ENCODE data around the gene BANF2.

- TF ChIP-seq SNRNP70 (IDR thresholded peaks at IDR 0.05; ENCODE audit: low read depth, low read length) (no peak), SRF (IDR thresholded peaks at IDR 0.05; ENCODE audit: low read depth, low read length) (no peak), BRCA1 (CRISPR knock-in tag; IDR thresholded peaks at IDR 0.05) (no peak), HDAC2 (CRISPR knock-in tag; IDR thresholded peaks at IDR 0.05) (no peak), ZNF83 (CRISPR knock-in tag; IDR thresholded peaks at IDR 0.05; ENCODE audit: borderline replicate concordance) (no peak)
- TF ChIP-seq, protein P1, sequence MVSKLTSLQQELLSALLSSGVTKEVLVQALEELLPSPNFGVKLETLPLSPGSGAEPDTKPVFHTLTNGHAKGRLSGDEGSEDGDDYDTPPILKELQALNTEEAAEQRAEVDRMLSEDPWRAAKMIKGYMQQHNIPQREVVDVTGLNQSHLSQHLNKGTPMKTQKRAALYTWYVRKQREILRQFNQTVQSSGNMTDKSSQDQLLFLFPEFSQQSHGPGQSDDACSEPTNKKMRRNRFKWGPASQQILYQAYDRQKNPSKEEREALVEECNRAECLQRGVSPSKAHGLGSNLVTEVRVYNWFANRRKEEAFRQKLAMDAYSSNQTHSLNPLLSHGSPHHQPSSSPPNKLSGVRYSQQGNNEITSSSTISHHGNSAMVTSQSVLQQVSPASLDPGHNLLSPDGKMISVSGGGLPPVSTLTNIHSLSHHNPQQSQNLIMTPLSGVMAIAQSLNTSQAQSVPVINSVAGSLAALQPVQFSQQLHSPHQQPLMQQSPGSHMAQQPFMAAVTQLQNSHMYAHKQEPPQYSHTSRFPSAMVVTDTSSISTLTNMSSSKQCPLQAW (CRISPR knock-in tag; IDR thresholded peaks at IDR 0.05) = no peak
Observed at GRCh38 chr20:17666481-17666880, 33.3 kb upstream of the BANF2 start.

Data from HepG2 (cell line).